ENCODE measurements around the gene TMEM117.
A peak's percentile ranks its signal among the peaks of the same experiment; 100 is the strongest.

Gene TMEM117

DNA sequence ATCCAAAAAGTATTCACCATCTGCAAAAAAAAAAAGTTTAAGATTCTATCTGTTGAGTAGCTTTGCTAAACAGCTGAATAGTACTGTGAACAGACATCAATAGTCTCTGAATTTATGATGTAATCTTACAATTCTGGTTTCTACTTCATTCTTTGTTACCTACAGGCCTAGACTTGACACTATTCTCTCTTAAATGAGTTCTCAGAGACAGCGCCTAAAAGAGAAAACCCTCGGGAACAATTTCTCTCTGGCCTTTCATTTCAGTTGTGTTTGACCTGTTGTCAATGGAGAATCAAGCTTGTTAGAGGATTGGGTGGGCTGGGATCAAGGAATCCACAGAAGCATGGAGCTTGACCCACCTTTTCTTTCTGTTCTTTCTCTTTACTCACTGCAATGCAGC, 23.8 kb upstream of the TMEM117 start:
- FAIRE-seq (no peak), DNase-seq (ENCODE audit: insufficient read length) (no peak)
- TF ChIP-seq TAF1 (IDR thresholded peaks at IDR 0.05; ENCODE audit: borderline replicate concordance, low read depth, low read length) (no peak), POLR2AphosphoS5 (IDR thresholded peaks at IDR 0.05; ENCODE audit: low read depth, low read length) (no peak), POLR2A (IDR thresholded peaks at IDR 0.05; ENCODE audit: low read depth, low read length) (no peak)

DNA sequence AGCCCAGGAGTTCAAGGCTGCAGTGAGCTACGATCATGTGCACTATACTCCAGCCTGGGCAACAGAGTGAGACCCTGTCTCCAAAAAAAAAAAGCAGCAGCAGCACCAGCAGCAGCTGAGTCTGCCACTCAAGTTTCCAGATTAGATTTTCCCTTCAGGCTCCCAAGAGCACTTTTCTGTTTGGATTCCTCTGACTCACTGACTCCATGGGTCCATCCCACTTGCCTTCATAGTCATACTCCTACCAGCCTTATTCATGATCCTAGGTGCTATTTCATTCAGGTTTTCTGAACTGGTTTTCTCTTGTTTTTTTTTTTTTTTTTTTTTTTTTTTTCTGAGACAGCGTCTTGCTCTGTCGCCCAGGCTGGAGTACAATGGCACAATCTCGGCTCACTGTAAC, 23.0 kb upstream of the TMEM117 start:
- DNase-seq (ENCODE audit: insufficient read length): no peak
- no peak for TF ChIP-seq TAF1 (IDR thresholded peaks at IDR 0.05; ENCODE audit: borderline replicate concordance, low read depth, low read length)
- FAIRE-seq: no peak

DNA sequence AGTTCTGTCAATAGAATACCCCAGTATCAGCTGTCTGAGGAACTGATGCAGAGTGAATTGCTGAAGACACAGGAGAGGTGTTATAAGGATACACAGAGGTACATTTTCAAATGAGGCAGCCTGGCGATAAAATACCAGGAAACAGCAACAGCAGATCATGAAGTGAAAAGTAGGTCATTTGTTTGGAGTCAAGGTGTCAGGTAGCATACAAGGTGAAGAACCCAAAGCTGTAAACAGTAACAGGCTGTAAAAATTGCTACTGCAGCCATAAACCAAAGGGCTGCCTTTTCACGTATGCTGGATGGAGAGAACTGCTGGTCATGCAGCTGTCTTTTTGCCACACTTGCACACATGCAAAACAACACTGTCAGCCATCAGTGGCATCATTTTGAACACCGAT, 20.5 kb upstream of the TMEM117 start:
- no peak for TF ChIP-seq POLR2AphosphoS5 (IDR thresholded peaks at IDR 0.05; ENCODE audit: low read depth, low read length)
- TF ChIP-seq TAF1 (IDR thresholded peaks at IDR 0.05; ENCODE audit: borderline replicate concordance, low read depth, low read length): no peak
- no peak for TF ChIP-seq POLR2A (IDR thresholded peaks at IDR 0.05; ENCODE audit: low read depth, low read length)
- DNase-seq (ENCODE audit: insufficient read length) (no peak), FAIRE-seq (no peak)

DNA sequence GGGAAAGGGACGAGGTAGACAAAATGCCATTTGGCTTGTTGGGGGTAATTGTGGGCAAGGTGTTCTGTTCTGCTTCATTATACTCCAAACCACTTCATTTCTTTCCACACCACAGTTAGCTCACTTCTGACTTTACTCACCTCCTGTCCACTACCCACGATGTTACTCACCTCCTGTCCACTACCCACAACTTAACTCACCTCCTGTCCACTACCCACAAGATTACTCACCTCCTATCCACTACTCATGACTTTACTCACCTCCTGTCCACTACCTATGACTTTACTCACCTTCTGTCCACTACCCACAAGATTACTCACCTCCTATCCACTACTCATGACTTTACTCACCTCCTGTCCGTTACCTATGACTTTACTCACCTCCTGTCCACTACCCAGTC, 19.7 kb upstream of the TMEM117 start:
- no peak for DNase-seq (ENCODE audit: insufficient read length)
- FAIRE-seq: peak; percentile 21

DNA sequence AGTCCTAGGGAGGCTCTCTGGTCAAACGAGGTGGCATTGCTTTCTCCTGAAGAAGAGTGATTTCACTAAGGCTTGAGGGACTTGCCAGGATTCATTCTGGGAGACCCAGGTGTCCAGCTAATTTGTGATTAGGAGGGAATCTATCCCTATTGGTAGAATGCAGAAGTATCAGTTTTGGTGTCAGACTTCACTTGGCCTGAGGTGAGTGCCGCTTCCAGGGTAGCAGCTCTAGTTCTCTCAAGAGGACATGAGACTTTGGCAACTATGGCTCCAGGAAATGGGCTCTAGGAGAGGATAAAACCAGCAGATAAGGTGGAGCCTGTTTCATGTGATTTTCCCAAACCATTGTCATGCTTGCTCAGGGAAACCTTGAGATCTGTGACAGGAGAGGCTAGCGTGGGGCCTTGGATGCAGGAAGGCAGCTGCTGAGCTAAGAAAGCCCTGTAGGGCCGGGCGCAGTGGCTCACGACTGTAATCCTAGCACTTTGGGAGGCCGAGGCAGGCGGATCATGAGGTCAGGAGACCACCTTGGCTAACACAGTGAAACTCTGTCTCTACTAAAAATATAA, 11.6 kb upstream of the TMEM117 start:
- DNase-seq (ENCODE audit: insufficient read length): no peak
- FAIRE-seq: no peak
- TF ChIP-seq POLR2A (IDR thresholded peaks at IDR 0.05; ENCODE audit: low read depth, low read length) (no peak), POLR2AphosphoS5 (IDR thresholded peaks at IDR 0.05; ENCODE audit: low read depth, low read length) (no peak), TAF1 (IDR thresholded peaks at IDR 0.05; ENCODE audit: borderline replicate concordance, low read depth, low read length) (no peak)

More for the DNA sequence above, 19.7 kb upstream of the TMEM117 start:
- TF ChIP-seq POLR2AphosphoS5 (IDR thresholded peaks at IDR 0.05; ENCODE audit: low read depth, low read length) (no peak), POLR2A (IDR thresholded peaks at IDR 0.05; ENCODE audit: low read depth, low read length) (no peak), TAF1 (IDR thresholded peaks at IDR 0.05; ENCODE audit: borderline replicate concordance, low read depth, low read length) (no peak)

DNA sequence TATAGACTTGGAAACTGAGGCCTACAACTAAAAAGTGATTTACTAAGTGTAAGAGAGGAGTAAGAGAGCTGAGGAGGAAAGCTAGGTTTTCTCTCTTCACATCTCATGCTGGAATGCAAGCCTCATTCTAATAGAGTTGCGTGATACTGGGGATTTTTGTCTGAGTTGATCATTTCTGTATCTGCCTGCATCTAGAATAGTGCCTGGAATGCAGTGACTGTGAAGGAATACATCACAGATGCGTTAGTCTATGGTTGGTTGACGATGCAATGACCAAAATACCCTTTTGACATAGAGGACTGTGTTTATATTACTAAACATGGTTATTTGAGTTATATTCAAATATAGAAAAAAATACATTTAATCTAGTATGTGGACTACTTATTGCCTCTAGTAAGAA, 9.2 kb upstream of the TMEM117 start:
- FAIRE-seq: no peak
- no peak for TF ChIP-seq POLR2AphosphoS5 (IDR thresholded peaks at IDR 0.05; ENCODE audit: low read depth, low read length)
- TF ChIP-seq POLR2A (IDR thresholded peaks at IDR 0.05; ENCODE audit: low read depth, low read length): no peak
- TF ChIP-seq TAF1 (IDR thresholded peaks at IDR 0.05; ENCODE audit: borderline replicate concordance, low read depth, low read length): no peak
- no peak for DNase-seq (ENCODE audit: insufficient read length)

DNA sequence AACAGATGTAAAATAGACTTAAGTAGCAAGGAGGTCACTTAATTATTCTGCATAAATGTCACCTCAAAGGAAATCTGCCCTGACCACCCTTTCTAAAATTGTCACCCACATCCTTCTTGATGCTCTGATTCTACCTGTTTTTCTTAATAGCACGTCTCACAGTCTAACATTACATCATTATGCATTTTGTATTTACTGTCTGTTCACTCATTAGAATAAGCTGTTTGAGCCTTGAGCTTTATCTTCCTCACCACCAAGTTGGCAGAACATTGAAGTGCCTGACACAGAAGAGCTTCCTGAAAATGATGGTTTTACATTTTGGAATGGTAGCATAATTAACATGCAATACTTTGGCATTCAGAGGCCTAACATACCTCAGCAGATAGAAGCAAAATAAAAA, 8.8 kb upstream of the TMEM117 start:
- FAIRE-seq (no peak), DNase-seq (ENCODE audit: insufficient read length) (no peak)
- TF ChIP-seq TAF1 (IDR thresholded peaks at IDR 0.05; ENCODE audit: borderline replicate concordance, low read depth, low read length) (no peak), POLR2AphosphoS5 (IDR thresholded peaks at IDR 0.05; ENCODE audit: low read depth, low read length) (no peak), POLR2A (IDR thresholded peaks at IDR 0.05; ENCODE audit: low read depth, low read length) (no peak)

DNA sequence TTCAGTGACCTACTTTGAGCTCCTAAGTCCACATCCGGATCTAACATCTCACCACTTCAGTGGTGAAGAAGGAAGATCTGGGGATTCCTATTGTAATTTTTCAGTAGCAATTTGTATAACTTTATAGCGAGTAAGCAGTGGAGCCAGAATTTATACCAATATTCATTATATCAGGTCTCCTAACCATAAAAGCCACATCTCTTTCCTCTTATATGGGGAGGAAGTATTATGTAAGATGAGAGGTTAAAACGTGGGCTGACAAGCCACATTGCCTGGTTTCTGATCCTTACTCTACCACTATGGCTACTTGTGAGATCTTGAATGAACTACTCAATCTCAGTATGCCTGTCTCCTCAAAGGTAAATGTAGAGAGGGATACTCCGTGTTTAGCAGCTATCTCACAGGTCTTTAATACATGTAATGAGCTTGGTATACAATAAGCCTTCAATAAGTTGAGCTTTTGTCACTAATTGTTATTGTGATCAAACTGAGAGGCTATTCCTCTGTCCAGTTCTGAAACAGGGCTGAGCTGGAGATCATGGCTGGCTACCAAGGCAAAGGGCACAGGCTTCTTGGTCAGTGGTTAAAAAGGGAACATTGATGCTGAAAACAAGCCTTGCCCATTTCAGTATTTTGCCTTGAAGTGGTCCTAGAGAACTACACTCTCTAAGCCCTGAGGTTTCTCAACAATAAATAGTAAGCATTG, 3.3 kb upstream of the TMEM117 start:
- FAIRE-seq (no peak), DNase-seq (ENCODE audit: insufficient read length) (no peak)
- TF ChIP-seq POLR2A (IDR thresholded peaks at IDR 0.05; ENCODE audit: low read depth, low read length): no peak
- no peak for TF ChIP-seq TAF1 (IDR thresholded peaks at IDR 0.05; ENCODE audit: borderline replicate concordance, low read depth, low read length)
- no peak for TF ChIP-seq POLR2AphosphoS5 (IDR thresholded peaks at IDR 0.05; ENCODE audit: low read depth, low read length)

DNA sequence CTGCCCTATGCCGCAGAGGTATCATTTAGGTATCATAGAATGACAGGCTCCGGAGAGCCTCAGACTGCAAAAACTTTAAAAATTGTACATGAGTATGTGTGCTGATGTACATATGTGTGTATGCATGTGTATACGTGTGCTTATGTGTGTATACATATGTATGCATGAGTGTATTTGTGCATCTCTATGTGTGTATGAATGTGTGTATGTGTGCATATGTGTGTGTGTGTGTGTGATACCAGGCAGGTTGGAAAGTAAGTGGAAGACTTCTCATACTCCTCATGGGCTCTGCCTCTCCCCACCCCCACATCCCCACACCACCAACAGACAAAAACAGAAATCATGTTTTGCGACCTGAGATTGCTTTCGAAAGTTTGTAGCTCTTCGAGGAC, 621 bp upstream of the TMEM117 start:
- DNase-seq (ENCODE audit: insufficient read length) (no peak), FAIRE-seq (peak; percentile 36)
- TF ChIP-seq TAF1 (IDR thresholded peaks at IDR 0.05; ENCODE audit: borderline replicate concordance, low read depth, low read length) (no peak), POLR2AphosphoS5 (IDR thresholded peaks at IDR 0.05; ENCODE audit: low read depth, low read length) (no peak), POLR2A (IDR thresholded peaks at IDR 0.05; ENCODE audit: low read depth, low read length) (no peak)

DNA sequence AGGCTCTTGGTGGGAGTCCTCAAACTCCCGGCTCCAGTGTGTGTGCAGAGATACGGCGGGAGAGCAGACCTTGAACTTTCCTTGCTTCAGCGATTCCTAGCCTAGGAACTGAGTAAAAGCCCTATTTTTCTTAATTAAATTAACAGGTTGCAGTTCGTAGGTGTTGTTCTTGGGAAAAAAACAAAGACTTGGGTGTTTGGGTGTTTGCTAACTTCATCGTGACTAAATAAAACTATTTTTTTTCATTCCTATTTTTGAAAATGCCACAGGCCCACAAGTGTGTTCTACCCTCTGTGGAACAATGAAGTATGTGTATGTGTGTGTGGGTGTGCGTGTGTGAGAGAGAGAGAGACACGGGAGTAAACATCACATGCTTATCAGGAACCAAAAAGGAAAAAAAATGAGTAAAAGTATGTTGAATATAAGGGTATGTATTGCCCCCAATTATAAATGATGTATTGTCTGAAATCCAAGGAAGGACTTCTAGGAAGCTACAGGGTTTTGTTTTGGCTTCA, 651 bp downstream of the TMEM117 start:
- FAIRE-seq (no peak), DNase-seq (ENCODE audit: insufficient read length) (no peak)

DNA sequence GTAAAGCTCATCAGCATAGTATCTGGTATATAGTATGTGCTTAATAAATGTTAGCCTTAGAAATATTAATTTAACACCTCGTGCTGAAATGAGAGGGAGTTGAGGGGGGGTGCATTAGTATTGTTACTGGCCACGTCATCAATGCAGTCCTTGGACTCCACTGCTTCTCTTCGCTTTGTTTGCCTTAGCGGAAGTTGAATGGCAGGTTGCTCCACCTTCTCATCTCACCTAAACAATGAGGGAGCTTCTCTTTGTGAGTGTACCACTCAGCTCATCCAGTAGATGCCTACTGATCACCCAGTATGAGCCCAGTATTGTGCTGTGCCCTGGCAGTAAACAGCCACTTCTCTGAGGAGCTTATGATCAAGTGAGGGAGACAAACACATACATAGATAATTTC, 4.5 kb downstream of the TMEM117 start:
- DNase-seq (ENCODE audit: insufficient read length) (no peak), FAIRE-seq (no peak)
- no peak for TF ChIP-seq POLR2AphosphoS5 (IDR thresholded peaks at IDR 0.05; ENCODE audit: low read depth, low read length)

More for the DNA sequence above, 651 bp downstream of the TMEM117 start:
- no peak for TF ChIP-seq POLR2AphosphoS5 (IDR thresholded peaks at IDR 0.05; ENCODE audit: low read depth, low read length)
- no peak for TF ChIP-seq POLR2A (IDR thresholded peaks at IDR 0.05; ENCODE audit: low read depth, low read length)
- no peak for TF ChIP-seq TAF1 (IDR thresholded peaks at IDR 0.05; ENCODE audit: borderline replicate concordance, low read depth, low read length)

DNA sequence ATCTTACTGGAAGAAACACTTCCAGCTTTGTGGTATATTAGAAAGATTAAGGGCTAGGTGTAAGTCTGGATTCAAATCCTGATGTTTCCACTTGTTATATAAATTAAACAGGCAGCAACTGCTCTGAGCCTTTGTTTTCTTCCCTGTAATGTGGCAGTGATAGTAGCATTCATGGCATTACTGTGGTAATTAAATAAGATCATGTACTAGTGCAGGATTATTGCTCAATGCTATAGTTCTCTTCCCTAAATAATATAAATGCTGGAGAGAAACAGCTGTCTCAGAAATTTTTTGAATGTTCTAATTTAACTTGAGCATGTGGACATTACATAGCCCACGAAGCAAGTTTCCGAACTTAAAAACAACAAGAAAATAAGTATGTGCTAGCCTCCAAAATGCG, 5.4 kb downstream of the TMEM117 start:
- no peak for FAIRE-seq
- no peak for DNase-seq (ENCODE audit: insufficient read length)
- no peak for TF ChIP-seq POLR2AphosphoS5 (IDR thresholded peaks at IDR 0.05; ENCODE audit: low read depth, low read length)
- no peak for TF ChIP-seq POLR2A (IDR thresholded peaks at IDR 0.05; ENCODE audit: low read depth, low read length)
- TF ChIP-seq TAF1 (IDR thresholded peaks at IDR 0.05; ENCODE audit: borderline replicate concordance, low read depth, low read length): no peak

Measured in GM12892 (cell line).